CD4-positive, alpha-beta T cell (primary cell): ENCODE results near the gene FZD1. TPM values are rescaled to one million over a fixed set of nuclear protein-coding genes. Genes with fewer than 3 reads are reported as not detected.

Experiments used
- ATAC-seq: fragments of 200-7000 bp; cut with Tn5 transposase; one replicate; pipeline ENCODE4 v1.10.0; 2022; ENCODE audit warnings: mild to moderate bottlenecking; ENCODE audit not compliant: poor library complexity
- CTCF ChIA-PET: fragments of 350-600 bp; sonication (Branson Sonifier 250); formaldehyde crosslinking; loops from one replicate; lab custom pipeline; 2021; ENCODE audit warnings: antibody characterized with exemption, inconsistent platforms; lab: Charles Lee
- POLR2A ChIA-PET: fragments of 350-600 bp; sonication (Branson Sonifier 250); formaldehyde crosslinking; loops from one replicate; lab custom pipeline; 2021; ENCODE audit warnings: antibody characterized with exemption, inconsistent platforms; lab: Charles Lee
- DNase-seq, 14 experiments: peaks; one replicate each; pipeline ENCODE4 v3.0.0-alpha.2; 2013 to 2020; ENCODE audit warnings: mixed read lengths in 2 of 14
- H3K27ac ChIP-seq, 2 donors: one replicate each; pipeline versions ENCODE4 v1.5.1 to v1.7.0; 2013; ENCODE audit warnings: low read length in 2 of 2, low read depth in 1 of 2, mild to moderate bottlenecking in 1 of 2
- H3K27me3 ChIP-seq, 2 experiments: 1 replicate in 1 of 2; 2 replicates in 1 of 2; pipeline versions ENCODE4 v1.6.1 to v1.7.0; 2013; ENCODE audit warnings: low read length in 2 of 2, control low read depth in 1 of 2, mild to moderate bottlenecking in 1 of 2, moderate library complexity in 1 of 2; ENCODE audit not compliant: insufficient read depth in 2 of 2, control insufficient read depth in 1 of 2
- H3K36me3 ChIP-seq: one replicate; pipeline ENCODE4 v1.6.1; 2013; ENCODE audit warnings: low read length, control low read depth; ENCODE audit not compliant: insufficient read depth
- H3K4me1 ChIP-seq: one replicate; pipeline ENCODE4 v1.6.1; 2013; ENCODE audit warnings: low read length, control low read depth; ENCODE audit not compliant: insufficient read depth
- H3K4me3 ChIP-seq: one replicate; pipeline ENCODE4 v1.5.1; 2013; ENCODE audit warnings: mild to moderate bottlenecking, low read length, moderate library complexity
- H3K9me3 ChIP-seq, 2 experiments: 1 replicate in 1 of 2; 2 replicates in 1 of 2; pipeline versions ENCODE4 v1.6.1 to v1.7.0; 2013; ENCODE audit warnings: low read length in 2 of 2, mild to moderate bottlenecking in 2 of 2, control low read depth in 1 of 2, moderate library complexity in 1 of 2; ENCODE audit not compliant: control insufficient read depth in 1 of 2, insufficient read depth in 1 of 2
- H3K27ac Mint-ChIP-seq: one replicate; pipeline ENCODE4 v1.8.0; 2020; ENCODE audit warnings: mixed read lengths
- H3K27me3 Mint-ChIP-seq: one replicate; pipeline ENCODE4 v1.8.0; 2021; ENCODE audit warnings: mixed read lengths
- H3K36me3 Mint-ChIP-seq: one replicate; pipeline ENCODE4 v1.8.0; 2021; ENCODE audit warnings: low read depth, mixed read lengths
- H3K4me1 Mint-ChIP-seq: one replicate; pipeline ENCODE4 v1.8.0; 2021; ENCODE audit warnings: low read depth, mixed read lengths
- H3K4me3 Mint-ChIP-seq: one replicate; pipeline ENCODE4 v1.8.0; 2020; ENCODE audit warnings: mild to moderate bottlenecking, mixed read lengths
- H3K9me3 Mint-ChIP-seq: one replicate; pipeline ENCODE4 v1.8.0; 2020; ENCODE audit warnings: mixed read lengths
- intact Hi-C, 2 experiments: fragments of 100-400 bp; cut with DNase I in 1 of 2; cut with micrococcal nuclease in 1 of 2; formaldehyde crosslinking; loops; one replicate each; pipeline versions ENCODE4 v1.15.1 to v1.9.0; 2023 to 2025; cut with DNase I, micrococcal nuclease
- total RNA-seq, 174 experiments: library from RNA in 2 of 174; stranded (reverse) in 2 of 174; gene quantifications; one replicate each; pipeline ENCODE4 v1.2.3 and lab custom pipeline; 2021 to 2026
- TF ChIP-seq, protein P1 (sequence below): fragments of 200-600 bp; IDR thresholded peaks from one replicate; pipeline ENCODE4 v1.8.0; 2022; ENCODE audit warnings: antibody characterized with exemption, mild to moderate bottlenecking

Gene FZD1
- total RNA-seq, 2 experiments from 2014 or later, result 0.22 to 0.28 TPM

- no peaks in the 10 kb centered on the region for H3K9me3 Mint-ChIP-seq
- POLR2A ChIA-PET, result no interaction called here
- DNase-seq (peak in 1 of 14 experiments; percentile 4), ATAC-seq (no peak)
- Histone ChIP-seq H3K4me1 (peaks cover 13% of the 10 kb centered on the region), H3K36me3 (no peaks in the 10 kb centered on the region), H3K27ac (no peak overlapping the region), H3K9me3 (peaks cover 0 to 33% of the 10 kb centered on the region in 2 experiments), H3K27me3 (peaks cover 30 to 41% of the 10 kb centered on the region in 2 experiments), H3K4me3 (peak overlapping the region; percentile 45)
- no peak overlapping the region for H3K27ac Mint-ChIP-seq
- TF ChIP-seq, protein P1, sequence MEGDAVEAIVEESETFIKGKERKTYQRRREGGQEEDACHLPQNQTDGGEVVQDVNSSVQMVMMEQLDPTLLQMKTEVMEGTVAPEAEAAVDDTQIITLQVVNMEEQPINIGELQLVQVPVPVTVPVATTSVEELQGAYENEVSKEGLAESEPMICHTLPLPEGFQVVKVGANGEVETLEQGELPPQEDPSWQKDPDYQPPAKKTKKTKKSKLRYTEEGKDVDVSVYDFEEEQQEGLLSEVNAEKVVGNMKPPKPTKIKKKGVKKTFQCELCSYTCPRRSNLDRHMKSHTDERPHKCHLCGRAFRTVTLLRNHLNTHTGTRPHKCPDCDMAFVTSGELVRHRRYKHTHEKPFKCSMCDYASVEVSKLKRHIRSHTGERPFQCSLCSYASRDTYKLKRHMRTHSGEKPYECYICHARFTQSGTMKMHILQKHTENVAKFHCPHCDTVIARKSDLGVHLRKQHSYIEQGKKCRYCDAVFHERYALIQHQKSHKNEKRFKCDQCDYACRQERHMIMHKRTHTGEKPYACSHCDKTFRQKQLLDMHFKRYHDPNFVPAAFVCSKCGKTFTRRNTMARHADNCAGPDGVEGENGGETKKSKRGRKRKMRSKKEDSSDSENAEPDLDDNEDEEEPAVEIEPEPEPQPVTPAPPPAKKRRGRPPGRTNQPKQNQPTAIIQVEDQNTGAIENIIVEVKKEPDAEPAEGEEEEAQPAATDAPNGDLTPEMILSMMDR, result no peak
- H3K36me3 Mint-ChIP-seq, result no peaks in the 10 kb centered on the region
- intact Hi-C loops, result loop anchor here (10.0 kb wide), 1 partner anchor 179 kb away; no protein-coding TSS in a partner anchor
- CTCF ChIA-PET, result no interaction called here
- H3K4me3 Mint-ChIP-seq, result peak overlapping the region; percentile 87
- no peaks in the 10 kb centered on the region for H3K4me1 Mint-ChIP-seq
- peaks cover 48% of the 10 kb centered on the region for H3K27me3 Mint-ChIP-seq
Measured at GRCh38 chr7:91263384-91264045, 718 bp upstream of the FZD1 start.

- peaks cover 13% of the 10 kb centered on the region for H3K4me1 ChIP-seq
- H3K36me3 Mint-ChIP-seq, result no peaks in the 10 kb centered on the region
- no peak overlapping the region for H3K27ac ChIP-seq
- POLR2A ChIA-PET, result no interaction called here
- H3K4me3 ChIP-seq, result peak overlapping the region; percentile 45
- no peaks in the 10 kb centered on the region for H3K36me3 ChIP-seq
- CTCF ChIA-PET, result no interaction called here
- peaks cover 30 to 39% of the 10 kb centered on the region in 2 experiments for H3K27me3 ChIP-seq
- DNase-seq (peak in 3 of 14 experiments; percentile 36 to 38 (median 38)), ATAC-seq (peak; percentile 45)
- peaks cover 39% of the 10 kb centered on the region for H3K27me3 Mint-ChIP-seq
- intact Hi-C loops, result loop anchor here (10.0 kb wide), 1 partner anchor 180 kb away; no protein-coding TSS in a partner anchor
- peak overlapping the region; percentile 88 for H3K4me3 Mint-ChIP-seq
- H3K4me1 Mint-ChIP-seq, result no peaks in the 10 kb centered on the region
- TF ChIP-seq, protein P1, result no peak
- H3K9me3 ChIP-seq, result peaks cover 0 to 33% of the 10 kb centered on the region in 2 experiments
- H3K9me3 Mint-ChIP-seq, result no peaks in the 10 kb centered on the region
- no peak overlapping the region for H3K27ac Mint-ChIP-seq
Measured at GRCh38 chr7:91264924-91265681, 870 bp downstream of the FZD1 start.

DNA sequence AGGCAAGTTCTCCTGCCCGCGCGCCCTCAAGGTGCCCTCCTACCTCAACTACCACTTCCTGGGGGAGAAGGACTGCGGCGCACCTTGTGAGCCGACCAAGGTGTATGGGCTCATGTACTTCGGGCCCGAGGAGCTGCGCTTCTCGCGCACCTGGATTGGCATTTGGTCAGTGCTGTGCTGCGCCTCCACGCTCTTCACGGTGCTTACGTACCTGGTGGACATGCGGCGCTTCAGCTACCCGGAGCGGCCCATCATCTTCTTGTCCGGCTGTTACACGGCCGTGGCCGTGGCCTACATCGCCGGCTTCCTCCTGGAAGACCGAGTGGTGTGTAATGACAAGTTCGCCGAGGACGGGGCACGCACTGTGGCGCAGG, 1.4 kb downstream of the FZD1 start:
- intact Hi-C loops, result loop anchor here (10.0 kb wide), 1 partner anchor 181 kb away; no protein-coding TSS in a partner anchor
- Histone ChIP-seq H3K36me3 (no peaks in the 10 kb centered on the region), H3K27me3 (peaks cover 30 to 39% of the 10 kb centered on the region in 2 experiments), H3K27ac (no peak overlapping the region), H3K4me1 (peaks cover 13% of the 10 kb centered on the region), H3K4me3 (peak overlapping the region; percentile 44), H3K9me3 (peaks cover 0 to 33% of the 10 kb centered on the region in 2 experiments)
- ATAC-seq, result no peak
- TF ChIP-seq, protein P1, result no peak
- Mint-ChIP-seq H3K36me3 (no peaks in the 10 kb centered on the region), H3K27ac (no peak overlapping the region), H3K9me3 (no peaks in the 10 kb centered on the region), H3K4me1 (no peaks in the 10 kb centered on the region), H3K4me3 (peak overlapping the region; percentile 88), H3K27me3 (peaks cover 34% of the 10 kb centered on the region)
- ChIA-PET CTCF (no interaction called here), POLR2A (no interaction called here)
- DNase-seq, result peak in 1 of 14 experiments; percentile 9
